Right atrium auricular region (tissue), 2 donors: ENCODE results near the gene NFIX. TPM values are rescaled to one million over a fixed set of nuclear protein-coding genes. Genes with fewer than 3 reads are reported as not detected.

Experiments
- DNase-seq: peaks from one replicate; pipeline ENCODE4 v3.0.0-alpha.2; 2019; ENCODE audit warnings: low spot score
- H3K27ac ChIP-seq, 2 donors: fragments of 200-600 bp; sonication (generic); 1 replicate in 1 of 2; 2 replicates in 1 of 2; pipeline ENCODE4 v1.5.1; 2016 to 2019
- H3K27me3 ChIP-seq, 2 donors: fragments of 200-600 bp; sonication (generic); one replicate each; pipeline versions ENCODE4 v1.5.1 to v1.6.0; 2017 to 2019
- H3K36me3 ChIP-seq: fragments of 200-600 bp; sonication (generic); one replicate; pipeline ENCODE4 v1.5.1; 2016
- H3K4me1 ChIP-seq, 2 donors: fragments of 200-600 bp; sonication (generic); one replicate each; pipeline versions ENCODE4 v1.5.1 to v1.6.0; 2017 to 2019
- H3K4me3 ChIP-seq, 2 donors: fragments of 200-600 bp; sonication (generic); 1 replicate in 1 of 2; 2 replicates in 1 of 2; pipeline ENCODE4 v1.5.1; 2017 to 2019; ENCODE audit warnings: mild to moderate bottlenecking in 1 of 2, moderate library complexity in 1 of 2
- H3K9me3 ChIP-seq, 2 donors: fragments of 200-600 bp; sonication (generic); one replicate each; pipeline ENCODE4 v1.5.1; 2019
- CTCF ChIP-seq, 2 donors: fragments of 200-600 bp; sonication (generic); IDR thresholded peaks; one replicate each; pipeline ENCODE4 v1.5.1; 2019; ENCODE audit warnings: antibody characterized with exemption in 2 of 2
- total RNA-seq, 2 donors: library from RNA; depleted of rRNA; stranded (reverse); fragments of >200 nt; gene quantifications; one replicate each; pipeline ENCODE4 v1.1.0, GENCODE V29; 2016

NFIX gene
- total RNA-seq, 2 donors from 2014 or later: 56.5 to 69.8 TPM

- Histone ChIP-seq H3K9me3 (no peaks in the 10 kb centered on the region), H3K27ac (no peak overlapping the region), H3K27me3 (no peaks in the 10 kb centered on the region), H3K4me3 (no peak overlapping the region), H3K4me1 (peaks cover 0 to 8% of the 10 kb centered on the region in 2 donors), H3K36me3 (no peaks in the 10 kb centered on the region)
- DNase-seq: no peak
- TF ChIP-seq CTCF (IDR thresholded peaks at IDR 0.05): no peak
Observed at GRCh38 chr19:12990431-12990830, 4.8 kb upstream of the NFIX start.

- Histone ChIP-seq H3K4me3 (no peak overlapping the region), H3K27me3 (no peaks in the 10 kb centered on the region), H3K27ac (no peak overlapping the region), H3K4me1 (peaks cover 0 to 5% of the 10 kb centered on the region in 2 donors), H3K36me3 (no peaks in the 10 kb centered on the region), H3K9me3 (no peaks in the 10 kb centered on the region)
- no peak for DNase-seq
- TF ChIP-seq CTCF (IDR thresholded peaks at IDR 0.05): no peak
Observed at GRCh38 chr19:12990853-12991252, 4.4 kb upstream of the NFIX start.

- H3K9me3 ChIP-seq: no peaks in the 10 kb centered on the region
Observed at GRCh38 chr19:12991296-12991695, 4.0 kb upstream of the NFIX start.

GRCh38 chr19:12992729-12993128, 2.5 kb upstream of the NFIX start:
- H3K27me3 ChIP-seq: no peaks in the 10 kb centered on the region
- TF ChIP-seq CTCF (IDR thresholded peaks at IDR 0.05): no peak
- no peak for DNase-seq
- H3K9me3 ChIP-seq: no peaks in the 10 kb centered on the region
- H3K4me3 ChIP-seq: no peak overlapping the region
- H3K36me3 ChIP-seq: no peaks in the 10 kb centered on the region
- H3K27ac ChIP-seq: no peak overlapping the region
- H3K4me1 ChIP-seq: peaks cover 0 to 21% of the 10 kb centered on the region in 2 donors

More at GRCh38 chr19:12991296-12991695, 4.0 kb upstream of the NFIX start:
- Histone ChIP-seq H3K4me1 (peaks cover 0 to 7% of the 10 kb centered on the region in 2 donors), H3K36me3 (no peaks in the 10 kb centered on the region), H3K4me3 (no peak overlapping the region), H3K27ac (no peak overlapping the region), H3K27me3 (no peaks in the 10 kb centered on the region)
- DNase-seq: no peak
- TF ChIP-seq CTCF (IDR thresholded peaks at IDR 0.05): no peak

GRCh38 chr19:12993562-12993961, 1.7 kb upstream of the NFIX start:
- no peak overlapping the region for H3K4me3 ChIP-seq
- peaks cover 0 to 23% of the 10 kb centered on the region in 2 donors for H3K4me1 ChIP-seq
- H3K36me3 ChIP-seq: no peaks in the 10 kb centered on the region
- no peak for DNase-seq
- H3K27me3 ChIP-seq: no peaks in the 10 kb centered on the region
- H3K27ac ChIP-seq: no peak overlapping the region
- TF ChIP-seq CTCF (IDR thresholded peaks at IDR 0.05): no peak
- H3K9me3 ChIP-seq: no peaks in the 10 kb centered on the region
